Vagina (tissue), 2 donors: ENCODE data around the gene KIF22.

ENCODE experiments used
- POLR2AphosphoS5 ChIP-seq, 2 donors: sonication (generic); formaldehyde crosslinking; IDR thresholded peaks; one replicate each; pipeline ENCODE4 v1.9.0; 2017; ENCODE audit warnings: antibody characterized with exemption in 2 of 2, mild to moderate bottlenecking in 2 of 2, low read depth in 1 of 2; ENCODE audit not compliant: insufficient read depth in 1 of 2
- TF ChIP-seq, protein P1 (sequence below), 3 experiments: fragments of 450-650 bp in 2 of 3; fragments of 200-600 bp in 1 of 3; sonication (generic) in 1 of 3; IDR thresholded peaks; one replicate each; pipeline ENCODE4 v1.5.1; 2017 to 2019; ENCODE audit warnings: antibody characterized with exemption in 3 of 3, mild to moderate bottlenecking in 2 of 3, moderate library complexity in 2 of 3

DNA sequence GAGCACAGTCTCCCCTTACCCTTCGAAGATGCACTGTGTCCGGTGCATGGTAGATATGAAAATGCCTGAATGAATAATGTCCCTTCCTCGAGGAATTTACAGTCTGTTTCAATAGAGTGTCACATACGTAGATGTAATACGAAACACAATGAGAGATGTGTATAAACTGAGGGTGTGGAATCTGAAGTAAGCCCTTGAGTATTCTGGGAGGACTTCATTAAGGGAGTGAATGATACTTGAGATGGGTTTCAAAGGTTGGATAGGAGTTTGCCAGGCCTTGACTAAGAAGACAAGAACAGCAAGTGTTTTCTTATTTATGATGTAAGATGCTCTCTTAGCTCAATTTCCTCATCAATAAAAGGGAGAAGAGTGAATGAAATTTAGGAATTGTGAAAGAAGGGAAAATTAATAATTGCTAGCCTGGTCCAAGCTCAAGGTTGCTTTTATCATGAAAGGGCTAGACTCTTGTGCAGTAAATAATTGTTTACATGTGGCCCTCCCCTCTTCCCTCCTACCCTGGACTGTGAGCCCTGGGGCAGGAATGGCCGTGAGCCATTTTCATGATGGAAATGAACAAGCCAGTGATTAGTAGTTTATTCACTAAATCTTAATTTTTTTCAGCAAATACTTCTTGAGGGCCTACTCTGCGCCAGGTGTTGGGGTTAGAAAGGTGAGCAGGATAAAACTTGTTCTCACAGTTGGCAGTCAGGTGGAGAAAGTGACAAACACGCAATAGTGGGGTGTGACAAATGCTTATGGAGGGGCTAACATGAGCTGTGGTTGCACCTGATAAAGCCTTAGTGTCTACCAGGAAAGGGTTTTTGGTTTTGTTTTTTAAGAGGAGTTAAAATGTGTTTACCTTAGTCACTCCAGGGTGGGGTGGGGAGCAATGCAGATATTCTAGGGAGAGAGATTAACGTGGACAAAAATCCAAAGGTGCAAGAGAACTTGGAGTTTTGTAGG, 1.6 kb downstream of the KIF22 start:
- TF ChIP-seq, protein P1, sequence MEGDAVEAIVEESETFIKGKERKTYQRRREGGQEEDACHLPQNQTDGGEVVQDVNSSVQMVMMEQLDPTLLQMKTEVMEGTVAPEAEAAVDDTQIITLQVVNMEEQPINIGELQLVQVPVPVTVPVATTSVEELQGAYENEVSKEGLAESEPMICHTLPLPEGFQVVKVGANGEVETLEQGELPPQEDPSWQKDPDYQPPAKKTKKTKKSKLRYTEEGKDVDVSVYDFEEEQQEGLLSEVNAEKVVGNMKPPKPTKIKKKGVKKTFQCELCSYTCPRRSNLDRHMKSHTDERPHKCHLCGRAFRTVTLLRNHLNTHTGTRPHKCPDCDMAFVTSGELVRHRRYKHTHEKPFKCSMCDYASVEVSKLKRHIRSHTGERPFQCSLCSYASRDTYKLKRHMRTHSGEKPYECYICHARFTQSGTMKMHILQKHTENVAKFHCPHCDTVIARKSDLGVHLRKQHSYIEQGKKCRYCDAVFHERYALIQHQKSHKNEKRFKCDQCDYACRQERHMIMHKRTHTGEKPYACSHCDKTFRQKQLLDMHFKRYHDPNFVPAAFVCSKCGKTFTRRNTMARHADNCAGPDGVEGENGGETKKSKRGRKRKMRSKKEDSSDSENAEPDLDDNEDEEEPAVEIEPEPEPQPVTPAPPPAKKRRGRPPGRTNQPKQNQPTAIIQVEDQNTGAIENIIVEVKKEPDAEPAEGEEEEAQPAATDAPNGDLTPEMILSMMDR (IDR thresholded peaks at IDR 0.05), result no peak
- no peak for TF ChIP-seq POLR2AphosphoS5 (IDR thresholded peaks at IDR 0.05; ENCODE audit: insufficient read depth in 1 of 2, low read depth in 1 of 2)
